WERI-Rb-1 (cell line): ENCODE measurements around the gene MYRIP.
A peak's percentile ranks its signal among the peaks of the same experiment; 100 is the strongest.

Experiments used
- DNase-seq: peaks from one replicate; pipeline ENCODE4 v3.0.0-alpha.2; 2020
- H3K27ac ChIP-seq: fragments of 250-450 bp; sonication (Bioruptor Pico); 2 replicates; pipeline ENCODE4 v1.5.1; 2020; ENCODE audit warnings: mild to moderate bottlenecking, moderate library complexity
- H3K27me3 ChIP-seq: fragments of 250-450 bp; sonication (Bioruptor Pico); 2 replicates; pipeline ENCODE4 v1.5.1; 2021; ENCODE audit warnings: mild to moderate bottlenecking, low read depth, moderate library complexity; ENCODE audit not compliant: insufficient read depth, severe bottlenecking
- H3K36me3 ChIP-seq: fragments of 250-450 bp; sonication (Bioruptor Pico); 2 replicates; pipeline ENCODE4 v1.5.1; 2020; ENCODE audit warnings: mild to moderate bottlenecking, moderate library complexity
- H3K4me3 ChIP-seq: 2 replicates; pipeline ENCODE4 v1.5.1; 2011; ENCODE audit warnings: low read depth, mild to moderate bottlenecking, control low read depth, low read length
- H3K9me3 ChIP-seq: fragments of 250-450 bp; sonication (Bioruptor Pico); 2 replicates; pipeline ENCODE4 v1.5.1; 2021; ENCODE audit warnings: mild to moderate bottlenecking, moderate library complexity; ENCODE audit not compliant: severe bottlenecking
- TF ChIP-seq, protein P1 (sequence below): IDR thresholded peaks from 2 replicates; pipeline ENCODE4 v1.5.1; 2011; ENCODE audit warnings: low read depth, mild to moderate bottlenecking, control low read depth, inconsistent platforms, low read length

The MYRIP gene

DNA sequence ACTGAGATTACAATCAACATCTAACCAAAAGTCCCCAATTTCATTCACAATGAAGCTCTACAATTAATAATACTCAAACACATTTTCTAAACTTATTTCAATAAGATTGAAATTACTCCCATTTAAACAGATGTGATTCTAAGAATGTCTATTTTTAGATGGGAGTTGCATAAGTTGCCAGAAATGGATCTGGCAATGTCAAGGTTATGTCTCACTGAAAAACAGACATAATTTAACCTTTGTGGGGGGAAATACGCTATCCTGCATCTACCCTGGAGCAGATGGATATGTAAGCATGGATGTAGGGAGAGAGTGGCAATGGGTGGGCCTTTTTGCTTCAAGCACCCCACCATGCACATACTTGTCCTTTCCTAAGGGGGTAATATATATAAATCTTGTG is 493.4 kb downstream of the MYRIP start:
- Histone ChIP-seq H3K27ac (no peak overlapping the region), H3K27me3 (no peaks in the 10 kb centered on the region), H3K36me3 (no peaks in the 10 kb centered on the region), H3K9me3 (no peaks in the 10 kb centered on the region), H3K4me3 (no peak overlapping the region)
- no peak for DNase-seq
- TF ChIP-seq, protein P1, sequence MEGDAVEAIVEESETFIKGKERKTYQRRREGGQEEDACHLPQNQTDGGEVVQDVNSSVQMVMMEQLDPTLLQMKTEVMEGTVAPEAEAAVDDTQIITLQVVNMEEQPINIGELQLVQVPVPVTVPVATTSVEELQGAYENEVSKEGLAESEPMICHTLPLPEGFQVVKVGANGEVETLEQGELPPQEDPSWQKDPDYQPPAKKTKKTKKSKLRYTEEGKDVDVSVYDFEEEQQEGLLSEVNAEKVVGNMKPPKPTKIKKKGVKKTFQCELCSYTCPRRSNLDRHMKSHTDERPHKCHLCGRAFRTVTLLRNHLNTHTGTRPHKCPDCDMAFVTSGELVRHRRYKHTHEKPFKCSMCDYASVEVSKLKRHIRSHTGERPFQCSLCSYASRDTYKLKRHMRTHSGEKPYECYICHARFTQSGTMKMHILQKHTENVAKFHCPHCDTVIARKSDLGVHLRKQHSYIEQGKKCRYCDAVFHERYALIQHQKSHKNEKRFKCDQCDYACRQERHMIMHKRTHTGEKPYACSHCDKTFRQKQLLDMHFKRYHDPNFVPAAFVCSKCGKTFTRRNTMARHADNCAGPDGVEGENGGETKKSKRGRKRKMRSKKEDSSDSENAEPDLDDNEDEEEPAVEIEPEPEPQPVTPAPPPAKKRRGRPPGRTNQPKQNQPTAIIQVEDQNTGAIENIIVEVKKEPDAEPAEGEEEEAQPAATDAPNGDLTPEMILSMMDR, result no peak

- H3K27ac ChIP-seq, result no peak overlapping the region
- H3K4me3 ChIP-seq, result no peak overlapping the region
- no peaks in the 10 kb centered on the region for H3K36me3 ChIP-seq
- H3K27me3 ChIP-seq, result no peaks in the 10 kb centered on the region
- TF ChIP-seq, protein P1, result no peak
- no peaks in the 10 kb centered on the region for H3K9me3 ChIP-seq
- no peak for DNase-seq
Measured at GRCh38 chr3:40304352-40304751, 494.9 kb downstream of the MYRIP start.

GRCh38 chr3:40306336-40306735 is 496.9 kb downstream of the MYRIP start:
- peaks cover 10% of the 10 kb centered on the region for H3K36me3 ChIP-seq
- DNase-seq, result no peak
- no peak overlapping the region for H3K4me3 ChIP-seq
- H3K27ac ChIP-seq, result no peak overlapping the region
- TF ChIP-seq, protein P1, result no peak
- H3K27me3 ChIP-seq, result no peaks in the 10 kb centered on the region
- H3K9me3 ChIP-seq, result no peaks in the 10 kb centered on the region

GRCh38 chr3:40307176-40307575 is 497.8 kb downstream of the MYRIP start:
- TF ChIP-seq, protein P1, result no peak
- Histone ChIP-seq H3K36me3 (peaks cover 18% of the 10 kb centered on the region), H3K27ac (no peak overlapping the region), H3K27me3 (no peaks in the 10 kb centered on the region), H3K9me3 (no peaks in the 10 kb centered on the region), H3K4me3 (no peak overlapping the region)
- DNase-seq, result no peak

DNA sequence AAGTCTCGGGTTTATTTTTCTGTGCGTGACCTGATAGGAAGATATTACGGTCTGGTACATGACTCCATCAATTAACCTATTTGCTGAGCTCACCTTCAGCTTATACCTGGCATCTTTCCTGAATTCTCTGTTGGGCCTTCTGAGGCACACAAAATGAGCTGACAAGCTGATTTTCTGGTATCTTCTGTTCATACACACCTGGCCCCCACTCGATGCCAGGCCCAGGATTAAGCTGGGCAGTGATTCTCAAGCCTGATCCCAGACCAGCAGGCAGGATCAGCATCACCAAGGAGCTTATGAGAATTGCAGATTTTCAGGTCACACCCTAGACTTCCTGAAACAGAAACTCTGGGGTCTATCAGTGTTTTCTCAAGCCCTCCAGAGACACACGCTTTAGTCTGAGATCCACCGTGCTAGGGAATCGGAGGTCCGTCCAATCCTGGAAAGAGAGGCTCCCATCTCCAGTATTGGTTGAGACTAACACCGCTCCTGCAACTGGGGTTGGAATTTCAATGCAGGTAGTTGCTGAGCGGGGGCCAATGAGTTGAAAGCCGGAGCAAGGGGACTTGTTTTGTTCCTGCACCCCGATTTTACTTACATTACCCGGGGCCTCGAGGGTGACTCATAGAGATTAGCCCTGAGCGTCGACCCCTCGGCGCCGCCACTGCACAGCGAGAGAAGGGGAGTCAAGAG is 499.5 kb downstream of the MYRIP start:
- Histone ChIP-seq H3K27ac (peak overlapping the region; percentile 71), H3K36me3 (peaks cover 32% of the 10 kb centered on the region), H3K4me3 (peak overlapping the region; percentile 52), H3K27me3 (no peaks in the 10 kb centered on the region), H3K9me3 (no peaks in the 10 kb centered on the region)
- TF ChIP-seq, protein P1, result no peak
- peak; percentile 30 for DNase-seq

DNA sequence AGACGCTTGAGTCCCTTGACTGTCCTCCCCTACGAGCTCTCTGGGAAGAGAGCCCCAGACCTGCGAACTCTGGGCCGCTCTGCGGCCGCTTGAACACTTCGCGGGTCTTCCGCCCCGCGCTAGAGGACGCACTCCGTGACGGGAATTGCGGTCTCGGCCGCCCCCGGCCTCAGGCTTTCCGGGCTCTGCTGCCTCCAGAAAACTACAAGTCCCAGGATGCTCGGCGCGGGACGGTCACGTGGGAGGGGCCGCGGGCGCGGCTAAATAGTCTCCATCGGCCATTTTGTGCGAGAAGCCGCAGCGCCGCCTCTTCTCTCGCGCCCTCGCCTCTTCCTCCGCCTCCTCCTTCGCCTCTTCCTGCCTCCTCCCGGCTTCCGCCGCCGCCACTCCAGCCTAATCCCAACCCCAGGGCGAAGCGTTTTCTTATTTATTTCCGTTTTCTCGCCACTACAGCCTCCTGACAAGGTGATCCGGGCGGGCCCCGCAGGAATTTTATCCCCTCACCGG is 500.1 kb downstream of the MYRIP start, which contains the start of gene EIF1B:
Gene EIF1B, plus strand, starts transcription at position 290 of the 507 bp plus-strand sequence. CDS start 235 bp downstream, outside the sequence.
- no peaks in the 10 kb centered on the region for H3K9me3 ChIP-seq
- peaks cover 32% of the 10 kb centered on the region for H3K36me3 ChIP-seq
- peak within 1 kb of the TSS; percentile 95 for H3K27ac ChIP-seq
- H3K4me3 ChIP-seq, result peak within 1 kb of the TSS; percentile 95
- TF ChIP-seq, protein P1, result peak; percentile 88
- no peaks in the 10 kb centered on the region for H3K27me3 ChIP-seq
- DNase-seq, result peak; percentile 98
